Prostate gland (tissue), 2 donors: ENCODE results near the gene EPHB4. TPM values are rescaled to one million over a fixed set of nuclear protein-coding genes. Genes with fewer than 3 reads are reported as not detected.

Experiments used
- DNase-seq: peaks from one replicate; pipeline ENCODE4 v3.0.0-alpha.2; 2019; ENCODE audit warnings: low spot score
- H3K27ac ChIP-seq, 2 donors: fragments of 200-600 bp; sonication (generic); 2 replicates each; pipeline ENCODE4 v1.5.1; 2017 to 2019
- H3K27me3 ChIP-seq: fragments of 200-600 bp; sonication (generic); replicated peaks from 2 replicates; pipeline ENCODE4 v1.5.1; 2019; ENCODE audit not compliant: insufficient read depth
- H3K36me3 ChIP-seq, 2 donors: fragments of 200-600 bp; sonication (generic); 1 replicate in 1 of 2; 2 replicates in 1 of 2; pipeline versions ENCODE4 v1.5.1 to v1.8.1; 2017 to 2019
- H3K4me1 ChIP-seq: fragments of 200-600 bp; sonication (generic); replicated peaks from 2 replicates; pipeline ENCODE4 v1.5.1; 2019
- H3K4me3 ChIP-seq, 2 donors: fragments of 200-600 bp; sonication (generic); 2 replicates each; pipeline ENCODE4 v1.5.1; 2017 to 2019
- H3K9me3 ChIP-seq: fragments of 200-600 bp; sonication (generic); 2 replicates; pipeline ENCODE4 v1.5.1; 2017
- POLR2A ChIP-seq: fragments of 450-650 bp; IDR thresholded peaks from one replicate; pipeline ENCODE4 v1.6.1; 2016; ENCODE audit warnings: antibody characterized with exemption, mild to moderate bottlenecking
- POLR2AphosphoS5 ChIP-seq: sonication (generic); formaldehyde crosslinking; IDR thresholded peaks from one replicate; pipeline ENCODE4 v1.6.1; 2017; ENCODE audit warnings: antibody characterized with exemption
- WGBS: methylation state at CpG from one replicate; pipeline ENCODE4 v1.1.5; 2018; 5-methylcytosine and 5-hydroxymethylcytosine counted together
- intact Hi-C: fragments of 100-400 bp; cut with DNase I; formaldehyde crosslinking; loops from one replicate; pipeline ENCODE4 v1.14.2; 2022
- total RNA-seq, 2 donors: library from RNA; depleted of rRNA; stranded (reverse); fragments of >200 nt; gene quantifications; one replicate each; pipeline ENCODE4 v1.1.0, GENCODE V29; 2016
- TF ChIP-seq, protein P1 (sequence below), 4 experiments: fragments of 200-600 bp in 2 of 4; fragments of 450-650 bp in 2 of 4; sonication (generic) in 2 of 4; IDR thresholded peaks; 1 replicate in 3 of 4; 2 replicates in 1 of 4; pipeline ENCODE4 v1.5.1; 2016 to 2019; ENCODE audit warnings: antibody characterized with exemption in 4 of 4, mild to moderate bottlenecking in 2 of 4, moderate library complexity in 2 of 4

The EPHB4 gene
- total RNA-seq, 2 donors from 2014 or later: 78.6 to 80.8 TPM

GRCh38 chr7:100785878-100786277 lies 41.4 kb downstream of the EPHB4 start:
- Histone ChIP-seq H3K27me3 (no peaks in the 10 kb centered on the region), H3K27ac (no peak overlapping the region), H3K36me3 (no peaks in the 10 kb centered on the region), H3K9me3 (no peaks in the 10 kb centered on the region), H3K4me3 (no peak overlapping the region), H3K4me1 (no peaks in the 10 kb centered on the region)
- TF ChIP-seq, protein P1, sequence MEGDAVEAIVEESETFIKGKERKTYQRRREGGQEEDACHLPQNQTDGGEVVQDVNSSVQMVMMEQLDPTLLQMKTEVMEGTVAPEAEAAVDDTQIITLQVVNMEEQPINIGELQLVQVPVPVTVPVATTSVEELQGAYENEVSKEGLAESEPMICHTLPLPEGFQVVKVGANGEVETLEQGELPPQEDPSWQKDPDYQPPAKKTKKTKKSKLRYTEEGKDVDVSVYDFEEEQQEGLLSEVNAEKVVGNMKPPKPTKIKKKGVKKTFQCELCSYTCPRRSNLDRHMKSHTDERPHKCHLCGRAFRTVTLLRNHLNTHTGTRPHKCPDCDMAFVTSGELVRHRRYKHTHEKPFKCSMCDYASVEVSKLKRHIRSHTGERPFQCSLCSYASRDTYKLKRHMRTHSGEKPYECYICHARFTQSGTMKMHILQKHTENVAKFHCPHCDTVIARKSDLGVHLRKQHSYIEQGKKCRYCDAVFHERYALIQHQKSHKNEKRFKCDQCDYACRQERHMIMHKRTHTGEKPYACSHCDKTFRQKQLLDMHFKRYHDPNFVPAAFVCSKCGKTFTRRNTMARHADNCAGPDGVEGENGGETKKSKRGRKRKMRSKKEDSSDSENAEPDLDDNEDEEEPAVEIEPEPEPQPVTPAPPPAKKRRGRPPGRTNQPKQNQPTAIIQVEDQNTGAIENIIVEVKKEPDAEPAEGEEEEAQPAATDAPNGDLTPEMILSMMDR (IDR thresholded peaks at IDR 0.05): no peak
- TF ChIP-seq POLR2A (no peak), POLR2AphosphoS5 (no peak)
- DNase-seq: no peak
- 53% methylated on average over 17 of the region's 17 CpGs for WGBS
- intact Hi-C loops: no loop called here

DNA sequence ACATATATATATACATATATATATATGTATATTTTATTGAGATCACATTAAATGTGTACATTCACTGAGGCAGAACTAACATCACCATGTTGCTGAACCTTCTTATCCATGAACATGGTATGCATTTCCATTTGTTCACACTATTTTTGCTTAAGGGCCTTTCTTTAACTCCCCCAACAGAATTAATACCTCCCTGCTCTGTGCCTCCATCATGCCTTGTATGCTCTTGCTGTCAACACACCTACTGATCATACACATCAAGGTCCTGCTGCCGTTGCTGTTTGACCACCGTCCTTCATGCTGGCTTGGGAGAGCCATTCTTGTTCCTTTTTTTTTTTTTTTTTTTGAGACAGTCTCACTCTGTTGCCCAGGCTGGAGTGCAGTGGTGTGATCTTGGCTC lies 43.5 kb downstream of the EPHB4 start:
- intact Hi-C loops: no loop called here
- Histone ChIP-seq H3K36me3 (no peaks in the 10 kb centered on the region), H3K4me3 (no peak overlapping the region), H3K9me3 (no peaks in the 10 kb centered on the region), H3K27me3 (no peaks in the 10 kb centered on the region), H3K4me1 (no peaks in the 10 kb centered on the region), H3K27ac (no peak overlapping the region)
- 98% methylated on average over 2 of the region's 2 CpGs for WGBS
- no peak for DNase-seq
- TF ChIP-seq POLR2A: no peak
- TF ChIP-seq POLR2AphosphoS5: no peak
- TF ChIP-seq, protein P1 (IDR thresholded peaks at IDR 0.05): no peak

GRCh38 chr7:100781255-100781654 lies 46.1 kb downstream of the EPHB4 start:
- Histone ChIP-seq H3K4me1 (no peaks in the 10 kb centered on the region), H3K27me3 (no peaks in the 10 kb centered on the region), H3K36me3 (no peaks in the 10 kb centered on the region), H3K4me3 (no peak overlapping the region), H3K9me3 (no peaks in the 10 kb centered on the region), H3K27ac (no peak overlapping the region)
- intact Hi-C loops: no loop called here
- TF ChIP-seq POLR2A: no peak
- TF ChIP-seq POLR2AphosphoS5: no peak
- TF ChIP-seq, protein P1 (IDR thresholded peaks at IDR 0.05): no peak
- DNase-seq: no peak
- WGBS: 47% methylated on average over 7 of the region's 7 CpGs

- Histone ChIP-seq H3K36me3 (no peaks in the 10 kb centered on the region), H3K27me3 (no peaks in the 10 kb centered on the region), H3K4me1 (no peaks in the 10 kb centered on the region), H3K27ac (no peak overlapping the region), H3K4me3 (no peak overlapping the region), H3K9me3 (no peaks in the 10 kb centered on the region)
- intact Hi-C loops: no loop called here
- TF ChIP-seq POLR2A (no peak), POLR2AphosphoS5 (no peak)
- TF ChIP-seq, protein P1 (IDR thresholded peaks at IDR 0.05): no peak
- 64% methylated on average over 17 of the region's 17 CpGs for WGBS
- DNase-seq: no peak
Measured at GRCh38 chr7:100779359-100779758, 48.0 kb downstream of the EPHB4 start.

- 91% methylated on average over 6 of the region's 6 CpGs for WGBS
- Histone ChIP-seq H3K27ac (no peak overlapping the region), H3K36me3 (no peaks in the 10 kb centered on the region), H3K4me3 (no peak overlapping the region), H3K4me1 (no peaks in the 10 kb centered on the region), H3K9me3 (no peaks in the 10 kb centered on the region), H3K27me3 (no peaks in the 10 kb centered on the region)
- TF ChIP-seq POLR2A: no peak
- TF ChIP-seq, protein P1 (IDR thresholded peaks at IDR 0.05): no peak
- TF ChIP-seq POLR2AphosphoS5: no peak
- no peak for DNase-seq
- intact Hi-C loops: no loop called here
Measured at GRCh38 chr7:100778061-100778621, 49.2 kb downstream of the EPHB4 start.
